Limb (tissue), 2 donors: ENCODE data around the gene LKAAEAR1.

Experiments
- DNase-seq, 2 donors: peaks; one replicate each; pipeline ENCODE4 v3.0.0-alpha.2; 2016; ENCODE audit errors: extremely low spot score in 2 of 2

Gene LKAAEAR1

DNA sequence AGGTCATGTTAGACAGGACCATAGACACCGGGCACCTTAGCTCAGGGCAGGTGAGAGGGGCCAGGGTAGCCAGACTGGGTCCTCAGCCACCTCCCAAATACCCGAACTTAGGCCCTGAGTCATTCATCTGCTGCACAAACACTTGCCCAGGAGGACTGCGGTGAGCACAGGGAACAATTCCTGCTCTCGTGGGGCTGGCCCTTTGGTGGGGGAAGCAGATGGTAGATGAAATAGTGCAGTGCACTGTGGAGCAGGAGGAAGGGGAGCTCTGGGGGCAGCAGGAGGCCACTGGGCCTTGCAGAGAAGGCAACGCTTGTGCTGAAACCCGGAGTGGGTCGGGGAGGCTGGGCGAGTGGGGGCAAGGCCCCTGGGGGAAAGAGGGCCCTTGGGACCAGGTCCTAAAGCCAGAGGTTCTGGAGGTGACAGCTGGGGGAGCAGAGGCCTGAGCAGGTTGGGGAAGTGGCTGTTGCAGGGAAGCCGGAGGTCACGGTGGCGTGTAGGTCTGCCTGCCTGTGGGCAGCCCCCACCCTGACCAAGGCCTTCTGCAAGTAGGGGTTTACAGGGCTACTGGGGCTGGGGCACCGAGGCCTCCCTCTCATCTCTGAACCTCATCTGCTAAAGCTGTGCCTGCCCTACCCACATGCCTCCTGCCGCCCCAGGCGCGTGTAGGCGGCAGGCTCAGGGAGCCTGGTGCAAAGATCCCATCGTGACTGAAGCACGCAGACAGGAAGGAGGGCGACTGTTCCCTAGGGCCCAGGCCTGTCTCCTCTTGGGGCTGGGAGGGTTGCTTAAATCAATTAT lies 27.8 kb upstream of the LKAAEAR1 start:
- no peak for DNase-seq

- DNase-seq: no peak
Observed at GRCh38 chr20:64110411-64111068, 26.3 kb upstream of the LKAAEAR1 start.

- DNase-seq: no peak
Observed at GRCh38 chr20:64109831-64110391, 25.7 kb upstream of the LKAAEAR1 start.

DNA sequence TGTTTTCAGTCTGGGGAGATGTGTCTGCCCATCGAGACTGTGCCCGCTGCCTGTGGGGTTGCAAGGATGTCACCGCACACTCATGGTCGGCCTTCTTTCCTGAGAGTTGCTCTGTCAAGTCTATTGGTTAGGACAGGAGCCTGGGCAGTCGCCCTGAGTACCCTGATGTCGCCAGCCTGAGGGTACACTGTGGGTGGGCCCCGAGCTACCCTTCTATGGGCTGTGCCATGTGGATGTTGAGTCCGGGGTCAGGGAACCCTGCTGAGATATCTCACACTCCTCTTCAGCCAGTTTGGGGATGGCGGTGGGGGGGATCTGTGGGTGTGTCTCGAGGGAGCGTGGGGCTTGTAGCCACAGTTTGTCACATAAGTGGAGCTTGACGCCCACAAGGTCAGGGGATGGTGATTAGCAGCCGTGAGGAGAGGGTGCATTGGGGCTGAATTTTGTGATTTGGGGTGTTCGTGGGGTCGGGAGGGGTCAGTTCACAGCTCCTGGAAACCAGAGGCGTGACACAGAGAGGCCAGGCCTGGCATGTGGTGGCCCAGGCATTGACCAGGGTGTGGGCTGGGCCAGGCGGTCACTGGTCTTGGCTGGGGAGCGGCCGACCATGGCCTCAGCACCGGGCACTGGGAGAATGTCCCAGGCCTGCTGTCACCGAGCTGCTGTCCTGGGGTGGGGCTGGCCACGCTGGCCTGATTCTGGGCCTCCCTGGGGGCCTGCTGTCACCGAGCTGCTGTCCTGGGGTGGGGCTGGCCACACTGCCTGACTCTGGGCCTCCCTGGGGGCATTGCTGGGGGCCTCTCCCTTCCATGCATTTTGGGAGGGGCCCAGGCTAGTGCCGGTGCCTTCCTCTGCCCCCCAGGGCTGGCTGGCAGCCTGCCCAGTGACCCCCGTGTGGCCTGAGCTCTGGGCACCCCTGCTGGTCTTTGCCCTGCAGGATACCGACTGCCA lies 24.8 kb upstream of the LKAAEAR1 start:
- no peak for DNase-seq

- no peak for DNase-seq
Observed at GRCh38 chr20:64107736-64108457, 23.7 kb upstream of the LKAAEAR1 start.

DNA sequence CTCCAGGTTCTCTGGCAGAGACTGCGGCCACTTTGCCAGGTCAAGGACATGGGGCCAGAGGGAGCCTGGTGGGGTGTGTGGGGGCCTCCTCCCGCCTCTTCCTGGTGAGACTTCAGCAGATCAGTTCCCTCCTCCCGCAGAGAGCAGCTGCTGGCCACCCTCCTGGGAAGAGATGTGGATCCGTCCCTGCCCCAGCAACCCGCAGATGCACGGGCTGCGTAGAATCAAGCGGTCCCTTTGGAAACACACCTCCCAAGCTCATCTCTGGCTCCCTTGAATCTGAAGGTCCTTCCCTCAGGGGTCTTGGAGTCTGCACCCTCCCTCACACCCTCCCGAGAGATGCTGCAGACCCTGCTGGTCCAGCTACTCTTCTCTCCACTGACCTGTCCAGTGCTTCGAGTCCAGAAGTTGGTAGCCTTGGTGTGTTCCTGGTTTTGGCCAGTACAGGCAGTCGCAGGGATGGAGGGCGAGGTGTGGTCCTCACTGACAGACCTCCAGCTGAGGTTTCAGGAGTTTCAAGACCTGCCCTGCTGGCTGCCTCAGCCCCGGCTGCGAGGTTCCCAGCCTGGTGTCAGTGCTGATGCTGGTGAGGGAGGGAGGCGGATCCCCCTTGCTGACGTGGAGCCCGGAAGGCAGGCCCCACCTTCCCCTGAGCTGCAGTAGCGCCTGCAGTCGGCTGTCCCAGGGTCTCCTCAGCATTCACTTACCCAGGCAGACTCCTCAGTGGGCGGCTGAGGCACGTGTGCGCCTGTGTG lies 23.0 kb upstream of the LKAAEAR1 start, which contains the start of gene NPBWR2:
Gene NPBWR2 (minus strand): TSS at position 585 of the 755 bp plus-strand sequence. CDS start 734 bp downstream, outside the sequence.
- DNase-seq: no peak

DNA sequence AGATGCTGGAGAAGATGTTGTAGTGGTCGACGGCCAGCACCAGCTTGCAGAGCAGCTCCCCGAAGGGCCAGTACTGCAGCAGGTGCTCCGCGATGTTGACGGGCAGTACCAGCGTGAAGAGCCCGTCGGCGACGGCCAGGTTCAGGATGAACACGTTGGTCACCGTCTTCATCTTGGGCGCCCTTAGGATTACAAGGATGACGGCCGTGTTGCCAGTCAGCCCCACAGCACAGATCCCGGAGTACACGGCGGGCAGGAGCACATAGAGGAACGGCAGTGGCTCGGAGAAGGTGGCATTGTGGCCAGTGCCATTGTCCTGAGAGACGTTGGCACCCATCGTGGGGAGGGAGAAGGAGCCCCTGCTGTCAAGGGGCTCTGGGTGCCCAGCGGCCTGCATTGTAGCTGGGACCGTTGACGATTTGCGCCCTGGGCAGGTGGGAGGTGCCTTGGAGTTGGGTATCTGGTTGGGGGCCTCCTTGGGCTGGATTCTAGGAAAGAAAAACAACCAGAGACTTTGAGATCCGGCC lies 22.3 kb upstream of the LKAAEAR1 start:
- no peak for DNase-seq

GRCh38 chr20:64105846-64106434 lies 21.7 kb upstream of the LKAAEAR1 start:
- no peak for DNase-seq

- DNase-seq: no peak
Observed at GRCh38 chr20:64104667-64105451, 20.7 kb upstream of the LKAAEAR1 start.

GRCh38 chr20:64103871-64104666 lies 19.9 kb upstream of the LKAAEAR1 start:
- no peak for DNase-seq

GRCh38 chr20:64102647-64103354 lies 18.6 kb upstream of the LKAAEAR1 start:
- peak in 1 of 2 donors; percentile 63 for DNase-seq

DNA sequence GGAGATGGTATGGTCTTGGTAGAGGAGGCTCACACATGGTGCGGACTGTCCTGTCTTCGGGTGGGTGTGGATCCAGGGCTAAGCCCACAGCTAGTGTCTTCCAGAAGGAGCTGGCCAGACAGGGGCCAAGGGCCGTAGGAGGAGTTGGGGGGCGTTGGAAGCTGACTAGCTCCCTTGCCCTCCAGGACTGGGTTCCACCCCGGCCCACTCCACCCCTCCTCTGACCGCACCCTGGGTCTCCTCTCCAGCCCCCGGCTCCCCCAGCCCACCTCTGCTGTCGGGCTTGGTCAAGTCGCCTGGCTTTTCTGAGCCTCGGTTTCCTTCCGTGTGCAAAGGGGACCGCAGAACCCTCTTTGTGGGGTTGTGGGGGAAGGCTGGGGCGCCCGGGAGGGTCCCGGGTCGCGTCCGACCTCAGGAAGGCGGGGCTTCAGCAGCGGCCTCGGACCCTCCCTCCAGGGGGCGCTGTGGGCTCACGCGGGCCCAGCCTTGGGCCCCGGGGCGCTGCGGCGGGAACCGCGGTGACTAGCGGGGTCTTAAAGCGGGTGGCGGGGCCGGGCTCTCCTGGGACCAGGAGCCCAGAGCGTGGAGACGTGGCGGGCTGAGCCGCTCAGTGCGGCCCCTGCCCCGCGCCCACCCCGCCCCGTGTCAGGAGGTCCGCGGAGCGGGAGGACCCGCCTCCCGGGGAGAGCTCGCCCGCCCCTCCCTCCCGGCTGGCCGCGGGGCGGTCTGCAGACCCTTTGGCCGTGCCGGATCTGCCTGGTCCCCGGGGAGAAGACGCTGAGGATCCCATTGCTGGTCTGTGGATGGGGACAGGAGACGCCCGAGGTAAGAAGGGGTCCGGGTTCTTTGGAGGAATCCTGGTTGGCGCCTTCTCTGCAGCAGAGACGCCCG lies 17.8 kb upstream of the LKAAEAR1 start:
- DNase-seq: peak in 1 of 2 donors; percentile 71

GRCh38 chr20:64100946-64101688 lies 16.9 kb upstream of the LKAAEAR1 start:
- no peak for DNase-seq

GRCh38 chr20:64100566-64100888 lies 16.3 kb upstream of the LKAAEAR1 start:
- DNase-seq: no peak

DNA sequence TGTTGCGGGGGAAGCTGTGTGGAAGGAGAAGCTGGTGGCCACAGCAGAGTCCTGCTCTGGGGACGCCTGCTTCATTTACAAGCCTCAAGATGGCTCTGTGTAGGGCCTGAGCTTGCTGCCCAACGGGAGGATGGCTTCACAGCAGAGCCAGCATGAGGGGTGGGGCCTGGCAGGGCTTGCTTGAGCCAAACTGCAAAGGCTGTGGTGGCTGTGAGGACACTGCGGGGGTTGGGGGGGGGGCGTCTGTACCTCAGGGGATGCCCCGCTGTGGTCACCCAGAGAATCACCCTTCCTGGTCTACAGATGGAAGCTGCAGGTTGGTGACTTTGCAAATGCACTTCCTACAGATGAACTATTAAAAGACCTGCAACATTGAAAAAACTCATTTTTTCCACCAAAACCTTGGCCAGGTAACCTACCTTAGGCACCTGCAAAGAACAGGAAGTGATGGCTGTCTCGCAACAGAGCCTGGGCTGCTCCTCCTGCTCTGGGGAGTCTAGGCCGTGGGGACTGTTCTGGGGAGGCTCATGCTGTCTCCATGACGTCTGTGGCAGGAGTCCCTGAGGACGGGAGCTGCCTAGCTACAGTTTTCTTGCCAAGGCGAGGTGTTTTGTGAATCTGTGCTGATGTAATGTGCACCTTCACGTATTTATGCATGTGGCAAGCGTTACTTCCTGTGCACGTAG lies 15.8 kb upstream of the LKAAEAR1 start:
- DNase-seq: no peak
